SU-DHL-6 (cell line): ENCODE measurements around the gene PAF1.

ENCODE experiments used
- H2AFZ ChIP-seq: fragments of 200-600 bp; sonication (generic); 2 replicates; pipeline ENCODE4 v1.6.1; 2014; ENCODE audit warnings: low read depth, mild to moderate bottlenecking, moderate library complexity, mixed read lengths, antibody characterized with exemption, low read length; ENCODE audit not compliant: severe bottlenecking
- H3F3A ChIP-seq: fragments of 200-600 bp; shearing (Covaris generic); 2 replicates; pipeline ENCODE4 v1.6.0; 2016; ENCODE audit warnings: antibody characterized with exemption, mild to moderate bottlenecking; ENCODE audit not compliant: insufficient read depth
- H3K27ac ChIP-seq: fragments of 200-600 bp; sonication (generic); 2 replicates; pipeline ENCODE4 v1.5.1; 2016; ENCODE audit warnings: low read depth, mild to moderate bottlenecking, low read length, moderate library complexity, mixed read lengths
- H3K27me3 ChIP-seq: fragments of 200-600 bp; sonication (generic), shearing (Covaris generic); 2 replicates; pipeline ENCODE4 v1.6.0; 2014; ENCODE audit warnings: mild to moderate bottlenecking, low read length
- H3K36me3 ChIP-seq: fragments of 200-600 bp; sonication (generic); 2 replicates; pipeline ENCODE4 v1.6.1; 2014; ENCODE audit warnings: mild to moderate bottlenecking, low read length, mixed read lengths
- H3K4me2 ChIP-seq: fragments of 300-600, 200-600 bp; shearing (Covaris generic), sonication (generic); 2 replicates; pipeline ENCODE4 v1.6.0; 2014; ENCODE audit warnings: low read length, low read depth, mild to moderate bottlenecking; ENCODE audit not compliant: poor library complexity, severe bottlenecking
- H3K4me3 ChIP-seq: fragments of 200-600 bp; sonication (generic); 2 replicates; pipeline ENCODE4 v1.5.1; 2014; ENCODE audit warnings: antibody characterized with exemption, low read length, mild to moderate bottlenecking, mixed read lengths; ENCODE audit not compliant: insufficient read depth, poor library complexity, severe bottlenecking
- H3K79me2 ChIP-seq: fragments of 200-600 bp; sonication (generic); 2 replicates; pipeline ENCODE4 v1.6.1; 2014; ENCODE audit warnings: mild to moderate bottlenecking, low read length, moderate library complexity; ENCODE audit not compliant: insufficient read depth
- H3K9ac ChIP-seq: fragments of 200-600 bp; sonication (generic); 2 replicates; pipeline ENCODE4 v1.7.0; 2014; ENCODE audit warnings: mild to moderate bottlenecking, low read length
- H3K9me2 ChIP-seq: fragments of 200-600 bp; sonication (generic); replicated peaks from 2 replicates; pipeline ENCODE4 v1.6.1; 2014; ENCODE audit warnings: low read length; ENCODE audit not compliant: insufficient read depth
- H3K9me3 ChIP-seq: fragments of 200-600 bp; sonication (generic); 2 replicates; pipeline ENCODE4 v1.6.1; 2014; ENCODE audit warnings: low read length, mixed read lengths; ENCODE audit not compliant: insufficient read depth
- H4K20me1 ChIP-seq: fragments of 200-600 bp; sonication (generic); 2 replicates; pipeline ENCODE4 v1.6.1; 2014; ENCODE audit warnings: low read depth, mild to moderate bottlenecking, antibody characterized with exemption, low read length, moderate library complexity, mixed read lengths
- EZH2phosphoT487 ChIP-seq: fragments of 200-600 bp; sonication (generic), shearing (Covaris generic); conservative IDR thresholded peaks from 2 replicates; pipeline ENCODE4 v1.6.1; 2018; ENCODE audit warnings: mild to moderate bottlenecking, antibody characterized with exemption, low read length, moderate library complexity, mixed read lengths
- TF ChIP-seq, protein P1 (sequence below): fragments of 200-600 bp; sonication (generic); IDR thresholded peaks from one replicate; pipeline ENCODE4 v1.5.1; 2017; ENCODE audit warnings: antibody characterized with exemption, mild to moderate bottlenecking, low read length, moderate library complexity; ENCODE audit not compliant: insufficient read depth, poor library complexity, severe bottlenecking

Gene PAF1

DNA sequence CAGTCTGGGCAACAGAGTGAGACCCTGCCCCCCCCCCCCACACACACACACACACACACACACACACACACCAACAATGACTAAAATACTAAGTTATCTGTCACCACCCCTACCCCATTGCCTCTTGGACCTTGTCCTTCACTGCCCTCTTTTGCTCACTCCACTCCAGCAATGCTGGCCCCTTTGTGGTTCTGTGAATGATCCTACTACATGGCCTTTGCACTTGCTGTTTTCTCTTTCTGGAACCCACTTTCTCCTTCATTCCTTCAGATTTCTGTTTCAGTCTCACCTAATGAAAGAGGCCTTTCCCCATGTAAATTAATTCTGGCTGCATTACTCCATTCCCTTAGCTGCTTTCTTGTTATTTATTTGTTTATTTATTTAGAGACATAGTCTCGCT is 51.2 kb downstream of the PAF1 start:
- Histone ChIP-seq H2AFZ (no peak overlapping the region), H3K36me3 (no peaks in the 10 kb centered on the region), H3K4me3 (no peak overlapping the region), H3K9ac (no peak overlapping the region), H3K27me3 (no peaks in the 10 kb centered on the region), H3K9me2 (no peaks in the 10 kb centered on the region), H3F3A (0 out of 2 replicates have a peak, but pooled peaks cover 12% of the 10 kb centered on the region), H3K9me3 (no peaks in the 10 kb centered on the region), H3K27ac (no peak overlapping the region), H3K79me2 (0 out of 2 replicates have a peak, but pooled peaks cover 11% of the 10 kb centered on the region), H4K20me1 (no peaks in the 10 kb centered on the region), H3K4me2 (no peak overlapping the region)
- no peak for TF ChIP-seq EZH2phosphoT487
- TF ChIP-seq, protein P1, sequence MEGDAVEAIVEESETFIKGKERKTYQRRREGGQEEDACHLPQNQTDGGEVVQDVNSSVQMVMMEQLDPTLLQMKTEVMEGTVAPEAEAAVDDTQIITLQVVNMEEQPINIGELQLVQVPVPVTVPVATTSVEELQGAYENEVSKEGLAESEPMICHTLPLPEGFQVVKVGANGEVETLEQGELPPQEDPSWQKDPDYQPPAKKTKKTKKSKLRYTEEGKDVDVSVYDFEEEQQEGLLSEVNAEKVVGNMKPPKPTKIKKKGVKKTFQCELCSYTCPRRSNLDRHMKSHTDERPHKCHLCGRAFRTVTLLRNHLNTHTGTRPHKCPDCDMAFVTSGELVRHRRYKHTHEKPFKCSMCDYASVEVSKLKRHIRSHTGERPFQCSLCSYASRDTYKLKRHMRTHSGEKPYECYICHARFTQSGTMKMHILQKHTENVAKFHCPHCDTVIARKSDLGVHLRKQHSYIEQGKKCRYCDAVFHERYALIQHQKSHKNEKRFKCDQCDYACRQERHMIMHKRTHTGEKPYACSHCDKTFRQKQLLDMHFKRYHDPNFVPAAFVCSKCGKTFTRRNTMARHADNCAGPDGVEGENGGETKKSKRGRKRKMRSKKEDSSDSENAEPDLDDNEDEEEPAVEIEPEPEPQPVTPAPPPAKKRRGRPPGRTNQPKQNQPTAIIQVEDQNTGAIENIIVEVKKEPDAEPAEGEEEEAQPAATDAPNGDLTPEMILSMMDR: no peak

DNA sequence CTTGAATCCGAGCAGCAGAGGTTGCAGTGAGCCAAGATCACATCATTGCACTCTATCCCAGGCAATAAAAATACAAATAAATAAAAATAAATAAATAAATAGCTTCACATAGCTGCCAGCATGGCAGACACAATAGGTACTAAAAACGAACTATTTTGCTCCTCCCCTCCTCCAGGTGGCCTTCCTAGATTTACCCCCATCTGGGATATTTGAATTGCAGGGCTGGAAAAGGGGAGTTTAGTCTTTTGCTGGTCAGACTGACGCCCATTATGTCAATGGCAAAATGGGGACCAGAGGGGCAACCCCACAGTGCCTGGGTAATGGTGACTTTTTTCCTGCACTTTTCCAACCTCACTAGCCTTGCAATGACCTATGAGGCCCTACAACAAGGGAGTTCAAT is 54.4 kb downstream of the PAF1 start:
- H3K27me3 ChIP-seq: no peaks in the 10 kb centered on the region
- no peaks in the 10 kb centered on the region for H3K79me2 ChIP-seq
- no peak overlapping the region for H3K27ac ChIP-seq
- H3K9ac ChIP-seq: no peak overlapping the region
- no peaks in the 10 kb centered on the region for H3K36me3 ChIP-seq
- H3K4me3 ChIP-seq: no peak overlapping the region
- no peaks in the 10 kb centered on the region for H3K9me2 ChIP-seq
- H2AFZ ChIP-seq: no peak overlapping the region
- no peaks in the 10 kb centered on the region for H4K20me1 ChIP-seq
- H3K9me3 ChIP-seq: no peaks in the 10 kb centered on the region
- H3F3A ChIP-seq: 0 out of 2 replicates have a peak, but pooled peaks cover 9% of the 10 kb centered on the region
- TF ChIP-seq EZH2phosphoT487: no peak
- TF ChIP-seq, protein P1: no peak
- no peak overlapping the region for H3K4me2 ChIP-seq
